ENCODE measurements around the gene P2RX3.
"Not testable (repeated sequence)": the region's sequence is repeated elsewhere in the genome, so short reads cannot be mapped to it uniquely, and the experiment has no call there.

Gene P2RX3

GRCh38 chr11:57353852-57354251 lies 15.7 kb downstream of the P2RX3 start:
- DNase-seq, result no peak

- DNase-seq, result no peak
Measured at GRCh38 chr11:57354699-57355098, 16.5 kb downstream of the P2RX3 start.

GRCh38 chr11:57356268-57356667 lies 18.1 kb downstream of the P2RX3 start:
- no peak for DNase-seq

- no peak for DNase-seq
Measured at GRCh38 chr11:57357310-57357709, 19.2 kb downstream of the P2RX3 start.

GRCh38 chr11:57357856-57358255 lies 19.7 kb downstream of the P2RX3 start:
- DNase-seq, result no peak

- no peak for DNase-seq
Measured at GRCh38 chr11:57358543-57358961, 20.4 kb downstream of the P2RX3 start.

GRCh38 chr11:57358991-57359390 lies 20.8 kb downstream of the P2RX3 start:
- no peak for DNase-seq

GRCh38 chr11:57359396-57359795 lies 21.2 kb downstream of the P2RX3 start:
- DNase-seq, result no peak

GRCh38 chr11:57359896-57360690 lies 21.9 kb downstream of the P2RX3 start:
- no peak for DNase-seq

GRCh38 chr11:57360991-57361390 lies 22.8 kb downstream of the P2RX3 start:
- DNase-seq, result no peak

- DNase-seq, result not testable (repeated sequence)
Measured at GRCh38 chr11:57361420-57361819, 23.3 kb downstream of the P2RX3 start.

- DNase-seq, result no peak
Measured at GRCh38 chr11:57361926-57362325, 23.8 kb downstream of the P2RX3 start.

GRCh38 chr11:57363131-57364080 lies 25.3 kb downstream of the P2RX3 start:
- DNase-seq, result no peak

- no peak for DNase-seq
Measured at GRCh38 chr11:57364851-57365660, 26.9 kb downstream of the P2RX3 start.

GRCh38 chr11:57368106-57368844 lies 30.1 kb downstream of the P2RX3 start:
- DNase-seq, result no peak

GRCh38 chr11:57368845-57369232 lies 30.7 kb downstream of the P2RX3 start:
- DNase-seq, result peak; percentile 74

- no peak for DNase-seq
Measured at GRCh38 chr11:57370251-57370650, 32.1 kb downstream of the P2RX3 start.

GRCh38 chr11:57370941-57371340 lies 32.8 kb downstream of the P2RX3 start:
- no peak for DNase-seq

GRCh38 chr11:57373146-57373545 lies 35.0 kb downstream of the P2RX3 start:
- DNase-seq, result no peak

GRCh38 chr11:57374966-57375365 lies 36.8 kb downstream of the P2RX3 start:
- no peak for DNase-seq

GRCh38 chr11:57375490-57375889 lies 37.3 kb downstream of the P2RX3 start:
- no peak for DNase-seq
